HG03354 (cell line): ENCODE data around the gene ZBTB20.

ENCODE experiments used
- ATAC-seq: cut with Tn5 transposase; IDR thresholded peaks from one replicate; pipeline ENCODE4 v1.9.1; 2021; ENCODE audit warnings: mild to moderate bottlenecking; ENCODE audit not compliant: unreplicated experiment, poor library complexity, severe bottlenecking

The ZBTB20 gene

GRCh38 chr3:114418724-114419543 lies 728.2 kb downstream of the ZBTB20 start:
- peak; percentile 78 for ATAC-seq

DNA sequence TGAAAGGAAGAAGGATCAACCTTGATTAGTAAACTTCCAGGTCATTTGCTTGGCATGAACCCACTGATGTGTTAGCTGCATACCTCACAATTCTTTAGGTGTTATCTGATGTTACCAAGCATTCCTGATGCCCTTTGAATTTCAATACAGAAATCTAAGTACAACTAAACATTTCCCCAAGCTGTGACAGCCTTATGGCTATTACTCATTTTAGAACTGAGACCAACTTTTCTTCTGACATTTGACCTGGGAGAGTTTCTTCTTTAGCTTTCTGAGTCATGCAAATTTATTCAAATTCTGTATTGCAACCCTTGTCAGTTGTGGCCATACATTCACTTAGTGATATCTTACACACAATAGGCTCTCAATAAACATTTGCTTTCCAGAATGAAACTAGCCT lies 729.0 kb downstream of the ZBTB20 start:
- ATAC-seq = peak; percentile 89

- ATAC-seq = peak; percentile 38
Observed at GRCh38 chr3:114417675-114418074, 729.4 kb downstream of the ZBTB20 start.

GRCh38 chr3:114417265-114417664 lies 729.8 kb downstream of the ZBTB20 start:
- no peak for ATAC-seq

DNA sequence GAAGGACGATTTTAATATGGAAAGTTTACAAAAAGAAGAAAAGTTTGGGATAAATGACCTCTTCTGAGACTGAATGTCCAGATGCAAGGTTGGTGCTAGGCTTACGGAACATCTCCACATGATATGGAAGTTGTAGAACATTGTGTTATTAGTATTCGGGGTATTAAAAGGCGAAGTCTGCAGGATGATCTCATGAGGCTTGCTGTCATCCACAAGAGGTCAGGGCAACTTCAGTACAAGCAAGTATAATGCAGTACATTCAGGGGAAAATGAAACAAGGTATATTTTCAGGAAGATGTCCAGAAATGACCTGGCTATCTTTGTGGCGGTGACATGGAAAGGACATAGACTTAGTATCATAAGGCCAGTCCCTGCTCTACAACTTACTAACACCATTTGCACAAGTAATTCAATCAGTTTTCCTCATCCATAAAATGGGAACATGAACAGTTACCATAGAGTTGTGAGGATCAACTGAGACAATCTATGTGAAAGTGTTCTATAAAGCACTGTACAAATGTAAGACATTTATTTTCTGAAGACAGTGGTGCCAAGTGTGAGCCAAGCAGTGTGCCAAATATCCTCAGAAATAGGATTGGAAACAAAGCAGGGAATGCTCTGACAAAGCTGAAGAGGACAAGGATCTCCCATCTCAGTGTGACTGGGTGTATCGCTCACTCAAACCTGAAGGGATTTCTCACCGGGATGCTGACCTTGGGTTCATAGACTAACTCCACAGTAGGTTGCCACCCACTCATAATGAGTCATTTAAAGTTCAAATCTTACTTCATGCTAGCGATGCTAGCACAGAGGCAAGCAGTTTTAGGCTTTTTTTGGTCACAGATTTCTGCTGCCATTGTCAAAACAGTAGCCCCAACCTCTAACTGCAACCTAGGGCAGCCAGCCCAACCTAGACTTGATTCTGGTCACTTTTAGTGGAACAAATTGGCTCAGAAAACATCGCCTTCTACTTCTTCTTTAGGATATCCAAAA lies 735.0 kb downstream of the ZBTB20 start:
- peak; percentile 65 for ATAC-seq

DNA sequence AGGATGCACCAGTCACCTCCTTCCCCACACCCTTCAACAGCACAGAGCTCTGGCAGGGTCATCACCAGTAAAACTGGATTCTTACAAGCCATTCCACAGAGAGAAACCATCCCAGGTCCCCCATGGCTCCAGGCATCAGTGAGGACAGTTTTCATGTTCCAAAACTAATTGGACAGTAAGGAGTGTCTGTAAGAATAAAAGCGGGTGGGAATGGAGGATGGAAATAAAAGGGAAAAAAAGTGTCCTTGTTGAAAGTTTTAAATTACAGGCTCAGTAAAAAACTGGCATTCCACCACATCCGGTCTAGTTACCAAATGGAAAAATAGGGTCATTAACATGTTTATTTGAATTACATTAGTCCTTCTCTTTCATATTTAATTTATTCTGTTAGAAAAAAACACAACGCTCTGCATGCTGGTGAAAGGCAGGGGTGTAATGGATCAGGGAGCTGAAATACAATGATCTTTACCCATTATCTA lies 735.9 kb downstream of the ZBTB20 start:
- ATAC-seq = no peak

DNA sequence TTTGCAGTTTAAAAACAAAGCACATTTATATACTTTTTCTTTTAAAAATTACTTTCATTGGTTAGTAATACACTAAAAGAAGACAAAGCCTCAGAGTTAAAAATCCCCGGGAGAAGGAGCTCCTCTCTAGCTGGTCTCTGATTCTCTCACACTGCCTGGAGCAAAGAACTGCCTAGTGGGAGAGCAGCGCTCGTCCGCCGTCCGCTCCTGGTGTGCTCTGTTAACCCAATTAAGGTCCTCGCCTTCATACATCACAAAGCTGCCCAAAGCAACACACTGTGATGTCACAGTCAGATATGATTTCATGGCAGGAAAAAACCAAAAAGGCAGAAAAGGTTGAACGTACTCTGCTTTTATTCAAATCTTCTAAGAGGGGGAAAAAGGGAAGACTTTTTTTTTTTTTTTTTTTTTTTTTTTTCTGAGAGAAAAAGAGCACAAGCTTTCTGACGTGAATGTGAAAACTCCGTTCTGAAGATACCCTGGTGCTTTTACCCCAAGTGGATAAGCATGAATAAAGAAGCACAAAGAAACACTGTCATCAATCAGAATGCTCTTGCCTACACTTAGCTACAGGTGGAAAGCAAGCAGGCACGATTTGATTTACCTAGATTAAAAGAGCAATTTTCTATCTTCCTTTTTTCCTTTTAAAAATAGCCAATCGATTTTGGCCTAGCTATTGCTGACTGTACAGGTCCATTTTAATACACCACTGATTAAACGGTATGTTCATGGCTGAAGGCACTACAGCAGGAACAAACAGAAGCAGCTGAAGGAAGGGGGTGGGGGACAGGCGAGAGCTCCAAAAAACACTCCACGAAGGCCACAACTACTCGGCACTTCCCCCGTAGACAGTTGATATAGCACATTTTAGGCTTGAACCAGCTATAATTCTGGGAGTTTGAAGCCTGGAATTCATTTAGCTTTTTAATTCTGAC lies 738.1 kb downstream of the ZBTB20 start:
- no peak for ATAC-seq

DNA sequence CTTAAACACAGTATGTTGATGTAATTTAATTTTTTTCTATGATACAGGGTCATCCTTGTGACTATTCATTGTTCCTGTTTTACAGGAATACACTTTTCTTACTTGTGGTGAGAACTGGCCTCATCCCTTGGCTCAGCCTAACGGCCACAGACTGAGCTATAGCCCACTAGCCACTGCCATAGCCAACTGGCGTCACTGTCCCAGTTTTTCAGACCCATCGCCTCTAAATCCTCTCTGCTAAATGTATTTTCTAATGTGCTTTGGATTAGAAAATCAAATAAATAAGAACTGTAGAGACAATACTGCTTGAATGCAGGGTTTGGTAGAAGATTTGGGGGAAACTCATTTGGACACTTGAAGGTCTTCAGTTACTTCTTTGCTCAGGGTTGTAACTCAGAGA lies 740.2 kb downstream of the ZBTB20 start:
- ATAC-seq = no peak

- no peak for ATAC-seq
Observed at GRCh38 chr3:114406286-114406685, 740.8 kb downstream of the ZBTB20 start.

- peak; percentile 80 for ATAC-seq
Observed at GRCh38 chr3:114405202-114405990, 741.7 kb downstream of the ZBTB20 start.

DNA sequence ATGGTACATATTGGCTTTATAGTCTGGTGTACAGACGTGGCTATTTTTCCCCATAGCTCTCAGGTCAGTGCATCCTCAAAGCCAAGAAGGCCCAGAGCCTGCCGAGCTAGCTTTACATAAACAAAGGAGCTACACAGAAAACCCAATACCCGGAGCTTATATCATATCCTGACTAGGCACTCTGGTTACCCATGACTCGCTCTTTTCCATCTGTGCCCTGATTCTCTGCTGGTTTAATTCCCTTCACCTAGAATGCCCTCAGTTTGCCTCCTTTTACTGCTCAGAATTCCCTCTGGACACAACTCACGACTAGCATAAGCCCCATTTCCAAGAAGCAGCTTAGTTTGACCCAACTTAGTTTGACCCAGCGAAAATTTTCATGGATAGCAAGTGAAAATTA lies 742.5 kb downstream of the ZBTB20 start:
- ATAC-seq = no peak

DNA sequence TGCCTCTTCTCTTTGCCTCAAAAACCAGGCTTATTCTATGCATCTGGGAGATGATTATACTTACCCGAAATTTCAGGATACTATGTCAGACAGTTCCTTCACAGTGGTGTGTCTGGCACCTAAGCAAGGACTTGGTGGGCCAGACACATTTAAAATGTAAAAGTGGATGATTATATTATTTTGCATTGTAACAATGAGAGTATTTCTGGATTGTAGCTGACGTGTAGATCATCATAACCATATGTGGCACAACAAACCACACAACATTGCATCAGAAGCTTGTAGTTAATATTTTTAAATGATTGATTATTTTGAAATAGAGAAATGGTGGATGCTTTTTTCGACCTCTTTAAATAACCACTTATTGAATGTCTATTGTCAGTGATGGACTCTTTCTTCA lies 744.2 kb downstream of the ZBTB20 start:
- ATAC-seq = no peak

GRCh38 chr3:114401346-114401745 lies 745.7 kb downstream of the ZBTB20 start:
- ATAC-seq = no peak

DNA sequence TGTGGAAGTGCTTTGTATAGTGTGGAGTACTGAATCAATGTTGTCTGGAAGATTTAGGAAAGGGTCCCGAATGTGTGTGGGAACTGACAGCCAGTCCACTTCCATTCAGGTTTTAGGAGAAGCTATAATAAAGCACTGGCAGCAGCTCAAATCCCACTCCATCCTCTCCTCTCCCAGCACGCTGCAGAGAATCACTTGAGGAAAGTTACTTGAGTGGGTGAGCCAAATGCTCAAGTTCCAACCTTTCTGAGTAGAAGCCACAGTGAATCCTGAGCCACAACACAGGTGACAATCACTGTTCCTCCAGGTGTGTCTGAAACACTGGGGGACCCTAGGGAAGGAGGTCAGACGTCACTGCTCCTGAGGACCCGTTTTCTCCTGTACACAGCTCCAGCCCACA lies 746.7 kb downstream of the ZBTB20 start:
- ATAC-seq = no peak

GRCh38 chr3:114394551-114394950 lies 752.5 kb downstream of the ZBTB20 start:
- ATAC-seq = no peak

DNA sequence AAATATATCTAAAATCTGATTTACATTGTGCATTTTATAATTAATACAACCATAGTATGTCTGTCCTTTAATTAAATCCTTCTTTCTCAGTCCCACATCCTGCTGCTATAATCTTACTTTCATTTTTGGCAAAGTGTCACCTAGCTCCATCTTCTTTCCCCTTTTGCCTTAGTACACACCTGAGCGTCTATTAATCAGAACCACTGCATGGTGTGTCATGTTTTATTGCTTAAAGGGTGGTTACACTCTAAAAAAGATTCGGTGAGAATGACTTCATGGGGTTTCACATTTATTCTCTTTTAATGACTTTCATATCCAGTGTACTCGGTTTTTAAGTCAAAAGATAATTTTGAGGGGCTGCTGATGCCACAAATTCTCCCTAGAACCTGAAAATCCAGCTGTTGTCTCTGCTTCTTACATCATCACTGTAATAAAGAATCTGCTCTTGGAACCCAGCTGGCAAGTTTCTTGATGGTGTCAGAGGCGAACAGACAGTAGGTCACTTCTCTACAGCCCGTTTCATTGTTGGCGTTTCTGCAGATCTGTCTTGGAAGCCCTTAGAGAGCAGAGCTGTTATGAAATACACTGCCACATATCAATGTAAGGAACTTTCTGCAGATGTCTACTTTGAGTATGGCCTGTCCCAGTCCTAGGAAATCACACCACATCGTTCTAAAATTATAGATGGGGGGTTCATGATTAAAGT lies 753.6 kb downstream of the ZBTB20 start:
- no peak for ATAC-seq

DNA sequence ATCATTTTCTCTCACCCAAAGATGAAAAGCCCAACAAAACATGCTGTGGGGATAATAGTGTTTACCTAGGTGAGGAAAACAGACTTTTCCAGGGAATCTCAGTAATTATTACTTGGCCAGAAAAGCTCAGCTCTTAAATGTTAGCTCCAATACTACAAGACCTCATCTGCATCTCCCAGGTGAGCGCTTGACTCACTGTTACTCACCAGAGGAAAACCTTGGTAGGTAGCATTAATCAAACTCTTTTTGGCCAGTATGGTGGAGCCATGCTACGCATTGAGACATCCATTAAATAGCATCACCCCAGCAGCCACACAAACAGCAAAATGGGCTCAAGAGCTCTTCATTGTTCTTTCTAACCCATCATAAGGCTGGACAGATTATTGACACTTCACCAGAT lies 754.3 kb downstream of the ZBTB20 start:
- ATAC-seq = no peak

- ATAC-seq = no peak
Observed at GRCh38 chr3:114389156-114389555, 757.9 kb downstream of the ZBTB20 start.
